Measurements from ENCODE around the gene SLC24A4. TPM values are rescaled to one million over a fixed set of nuclear protein-coding genes. Genes with fewer than 3 reads are reported as not detected.

Gene SLC24A4
- total and polyA plus RNA-seq, 2 donors (not counting 3 experiments of a cell fraction or from before 2014, with no cell fraction given) = 0.07 to 0.08 TPM

DNA sequence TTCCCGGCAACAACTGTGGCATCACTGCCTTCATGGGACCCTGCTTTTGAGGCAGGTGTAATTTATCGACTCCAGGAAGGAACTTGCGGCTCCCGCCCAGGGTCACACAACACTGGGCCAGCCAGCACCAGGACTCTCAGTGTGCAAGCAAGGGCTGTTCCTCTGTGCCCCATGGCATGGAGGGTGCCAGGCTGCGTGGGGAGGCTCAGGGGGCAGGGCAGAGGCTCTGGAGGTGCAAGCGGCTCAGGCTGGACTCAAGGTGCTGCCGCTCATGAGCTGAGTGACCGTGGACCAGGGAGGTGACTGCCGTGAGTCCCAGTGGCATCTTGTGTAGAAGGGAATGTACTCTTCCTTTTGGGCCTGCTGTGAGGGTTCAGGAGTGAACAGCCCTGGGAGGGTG, 57.6 kb downstream of the SLC24A4 start:
- H3K9me3 ChIP-seq (replicated peaks; ENCODE audit: control insufficient read depth, insufficient read depth, low read length) = no peaks in the 10 kb centered on the region
- dilution Hi-C loops (cut with MboI; ENCODE audit: extremely low pct_ligation_motif_present, low sequenced_read_pairs) = no loop called here
- intact Hi-C loops (cut with micrococcal nuclease) = no loop called here
- H3K4me1 ChIP-seq (ENCODE audit: control insufficient read depth, extremely low read depth, insufficient read depth, low read length) = no peaks in the 10 kb centered on the region
- H3K36me3 ChIP-seq (ENCODE audit: control insufficient read depth in 2 of 2, extremely low read depth in 1 of 2, insufficient read depth in 2 of 2, low read length in 2 of 2) = no peaks in the 10 kb centered on the region
- TF ChIP-seq POLR2A (IDR thresholded peaks at IDR 0.05; ENCODE audit: low read depth, low read length) (no peak), FOS (IDR thresholded peaks at IDR 0.05; ENCODE audit: borderline replicate concordance, insufficient read depth, low read length) (no peak), EZH2 (IDR thresholded peaks at IDR 0.05; ENCODE audit: borderline replicate concordance, low read depth, low read length, severe bottlenecking) (no peak), MYC (IDR thresholded peaks at IDR 0.05; ENCODE audit: low read depth, low read length) (no peak), GATA2 (IDR thresholded peaks at IDR 0.05; ENCODE audit: insufficient read depth, insufficient read length, low read depth, low read length) (no peak), JUN (IDR thresholded peaks at IDR 0.05; ENCODE audit: borderline replicate concordance, insufficient read depth, insufficient read length, low read depth) (no peak), POLR2AphosphoS5 (IDR thresholded peaks at IDR 0.05; ENCODE audit: insufficient read depth, low read depth, low read length) (no peak), MAX (IDR thresholded peaks at IDR 0.05; ENCODE audit: insufficient read depth, insufficient read length) (no peak)
- TF ChIP-seq, protein P1, sequence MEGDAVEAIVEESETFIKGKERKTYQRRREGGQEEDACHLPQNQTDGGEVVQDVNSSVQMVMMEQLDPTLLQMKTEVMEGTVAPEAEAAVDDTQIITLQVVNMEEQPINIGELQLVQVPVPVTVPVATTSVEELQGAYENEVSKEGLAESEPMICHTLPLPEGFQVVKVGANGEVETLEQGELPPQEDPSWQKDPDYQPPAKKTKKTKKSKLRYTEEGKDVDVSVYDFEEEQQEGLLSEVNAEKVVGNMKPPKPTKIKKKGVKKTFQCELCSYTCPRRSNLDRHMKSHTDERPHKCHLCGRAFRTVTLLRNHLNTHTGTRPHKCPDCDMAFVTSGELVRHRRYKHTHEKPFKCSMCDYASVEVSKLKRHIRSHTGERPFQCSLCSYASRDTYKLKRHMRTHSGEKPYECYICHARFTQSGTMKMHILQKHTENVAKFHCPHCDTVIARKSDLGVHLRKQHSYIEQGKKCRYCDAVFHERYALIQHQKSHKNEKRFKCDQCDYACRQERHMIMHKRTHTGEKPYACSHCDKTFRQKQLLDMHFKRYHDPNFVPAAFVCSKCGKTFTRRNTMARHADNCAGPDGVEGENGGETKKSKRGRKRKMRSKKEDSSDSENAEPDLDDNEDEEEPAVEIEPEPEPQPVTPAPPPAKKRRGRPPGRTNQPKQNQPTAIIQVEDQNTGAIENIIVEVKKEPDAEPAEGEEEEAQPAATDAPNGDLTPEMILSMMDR (IDR thresholded peaks at IDR 0.05; ENCODE audit: extremely low read depth in 1 of 2, insufficient read depth in 1 of 2, low read depth in 1 of 2, low read length in 2 of 2) = no peak
- H3K27ac ChIP-seq (ENCODE audit: insufficient read depth, low read depth, low read length) = no peak overlapping the region
- H2AFZ ChIP-seq (ENCODE audit: low read depth, low read length) = no peak overlapping the region
- no peak for DNase-seq (ENCODE audit: low read depth, low spot score)
- H3K9me1 ChIP-seq (replicated peaks; ENCODE audit: control insufficient read depth, extremely low read depth, insufficient read depth, low read length) = no peaks in the 10 kb centered on the region
- H3K4me3 ChIP-seq (replicated peaks in 1 of 3; ENCODE audit: insufficient read depth in 1 of 3, low read depth in 1 of 3, low read length in 3 of 3) = no peak overlapping the region
- POLR2A ChIA-PET = no interaction called here
- no peak overlapping the region for H3K4me2 ChIP-seq (ENCODE audit: insufficient read depth, low read length)
- H3K27me3 ChIP-seq (ENCODE audit: control insufficient read depth in 2 of 2, insufficient read depth in 2 of 2, low read length in 2 of 2) = no peaks in the 10 kb centered on the region
- FAIRE-seq = no peak
- no peaks in the 10 kb centered on the region for H4K20me1 ChIP-seq (replicated peaks; ENCODE audit: control insufficient read depth, extremely low read depth, insufficient read depth, low read length)
- CTCF ChIA-PET = no interaction called here
- no peaks in the 10 kb centered on the region for H3K79me2 ChIP-seq (ENCODE audit: control insufficient read depth, insufficient read depth, low read length)
- H3K9ac ChIP-seq (replicated peaks; ENCODE audit: extremely low read depth, insufficient read depth, low read length) = no peak overlapping the region
- BruUV-seq (replicated peaks) = no TSS peak

Data from endothelial cell of umbilical vein (primary cell).